Hematopoietic multipotent progenitor cell (in vitro differentiated cells): ENCODE results near the gene MRPL52. TPM values are rescaled to one million over a fixed set of nuclear protein-coding genes. Genes with fewer than 3 reads are reported as not detected.
A peak's percentile ranks its signal among the peaks of the same experiment; 100 is the strongest.
"Not testable (repeated sequence)": the region's sequence is repeated elsewhere in the genome, so short reads cannot be mapped to it uniquely, and the experiment has no call there.

Source experiments
- DNase-seq, 3 donors: peaks; one replicate each; pipeline ENCODE4 v3.0.0-alpha.2; 2011 to 2015; ENCODE audit warnings: low read depth in 2 of 3, low spot score in 2 of 3
- total RNA-seq: library from RNA; depleted of rRNA; stranded (reverse); fragments of >200 nt; gene quantifications from one replicate; pipeline ENCODE4 v1.2.3, GENCODE V29; 2012

MRPL52 gene
- total RNA-seq, 1 donor: 16.2 TPM

DNA sequence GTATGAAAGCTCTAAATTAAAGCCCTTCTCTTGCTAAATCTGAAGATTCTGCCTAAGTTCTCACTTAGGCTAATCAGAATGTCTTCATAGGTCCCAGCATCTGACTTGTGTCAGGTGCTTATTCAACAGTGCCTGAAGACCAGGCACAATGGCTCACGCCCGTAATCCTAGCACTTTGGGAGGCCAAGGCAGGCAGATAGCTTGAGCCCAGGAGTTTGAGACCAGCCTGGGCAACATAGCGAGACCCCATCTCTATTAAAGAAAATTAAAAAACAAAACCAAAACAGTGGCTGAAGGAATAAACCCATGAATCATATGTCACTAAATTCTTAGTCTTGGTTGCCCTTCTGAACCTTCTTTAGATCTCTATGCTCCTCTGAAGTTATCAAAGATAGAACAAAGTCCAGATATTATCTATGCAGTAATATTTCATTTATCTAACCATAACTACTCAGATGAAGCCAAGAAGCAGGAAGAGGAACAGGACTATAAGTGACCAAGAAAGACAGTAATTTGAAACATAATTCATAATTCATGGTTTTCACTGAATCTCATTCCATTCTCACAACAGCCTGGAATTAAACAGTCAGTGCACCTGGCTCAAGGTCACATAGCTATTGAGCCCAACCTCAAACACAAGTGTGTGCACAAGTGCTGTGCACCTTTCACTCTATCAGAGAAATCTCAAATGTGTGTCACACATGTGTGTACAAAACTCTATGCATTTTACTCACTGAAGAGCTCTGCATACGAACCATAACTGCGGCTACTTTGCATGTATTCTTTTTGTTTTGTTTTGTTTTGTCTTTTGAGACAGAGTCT, 21.1 kb upstream of the MRPL52 start:
- DNase-seq: no peak

DNA sequence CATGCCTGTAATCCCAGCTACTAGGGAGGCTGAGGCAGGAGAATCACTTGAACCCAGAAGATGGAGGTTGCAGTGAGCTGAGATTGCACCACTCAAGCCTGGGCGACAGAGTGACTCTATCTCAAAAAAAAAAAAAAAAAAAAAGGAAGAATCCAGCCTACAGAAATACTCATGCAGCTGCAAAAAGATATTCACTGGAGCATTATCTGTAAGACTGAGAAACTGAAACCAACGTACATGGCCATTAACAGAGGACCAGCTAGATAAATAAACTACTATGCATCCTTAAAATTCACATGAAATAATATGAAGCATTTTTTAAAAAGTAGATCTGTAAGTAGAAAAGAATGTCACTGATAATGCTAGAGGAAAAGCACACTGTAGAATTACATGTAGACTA, 18.0 kb upstream of the MRPL52 start:
- DNase-seq: no peak

DNA sequence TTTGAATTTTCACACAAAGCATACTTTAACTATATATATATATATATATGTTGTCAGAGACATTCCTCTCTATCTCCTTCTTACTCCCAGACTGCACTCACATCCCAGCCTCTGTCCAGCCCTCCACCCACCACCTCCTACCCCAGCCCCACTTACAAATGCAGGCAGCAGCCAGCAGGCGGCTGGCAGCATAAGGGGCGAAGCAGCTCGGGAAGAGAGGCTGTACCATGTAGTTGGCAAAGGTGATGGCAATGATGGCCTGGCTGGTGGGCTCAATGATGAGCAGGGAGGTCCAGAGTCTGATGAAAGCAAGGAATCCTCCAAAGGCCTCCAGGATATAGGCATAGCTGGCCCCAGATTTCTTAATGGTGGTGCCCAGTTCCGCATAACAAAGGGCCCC, 16.9 kb upstream of the MRPL52 start:
- no peak for DNase-seq

DNA sequence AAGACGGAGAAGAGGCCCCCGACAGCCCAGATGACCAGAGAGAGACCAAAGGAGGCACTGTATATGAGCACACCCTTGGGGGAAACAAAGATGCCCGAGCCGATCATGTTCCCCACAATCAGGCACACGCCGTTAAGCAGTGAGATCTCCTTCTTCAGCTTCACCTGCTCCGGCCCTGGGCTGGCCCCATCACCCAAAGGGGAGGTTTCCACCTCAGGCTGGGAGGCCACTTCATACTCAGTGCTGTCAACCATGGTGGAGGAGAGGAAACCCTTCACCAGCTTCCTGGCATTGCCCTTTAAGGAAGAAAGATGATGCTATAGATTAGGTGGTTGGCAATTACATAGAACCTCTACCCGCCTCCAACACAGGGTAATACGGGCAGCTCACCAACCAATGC, 16.5 kb upstream of the MRPL52 start:
- DNase-seq: no peak

DNA sequence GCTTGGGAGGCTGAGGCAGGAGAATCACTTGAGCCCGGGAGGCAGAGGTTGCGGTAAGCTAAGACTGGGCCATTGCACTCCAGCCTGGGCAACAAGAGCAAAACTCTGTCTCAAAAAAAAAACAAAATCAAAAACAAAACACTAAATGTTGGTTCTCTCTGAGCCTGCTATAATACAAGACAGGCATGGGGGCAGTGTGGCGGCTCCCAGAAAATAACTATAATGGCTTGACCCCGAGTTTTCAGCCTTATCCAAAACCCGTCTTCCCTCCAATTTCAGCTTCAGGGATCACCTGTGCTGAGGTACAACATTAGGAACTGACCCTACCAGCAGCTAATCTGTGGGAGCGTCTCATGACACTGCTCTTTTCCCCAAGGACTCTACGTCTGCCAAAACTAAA, 15.3 kb upstream of the MRPL52 start:
- DNase-seq: no peak

DNA sequence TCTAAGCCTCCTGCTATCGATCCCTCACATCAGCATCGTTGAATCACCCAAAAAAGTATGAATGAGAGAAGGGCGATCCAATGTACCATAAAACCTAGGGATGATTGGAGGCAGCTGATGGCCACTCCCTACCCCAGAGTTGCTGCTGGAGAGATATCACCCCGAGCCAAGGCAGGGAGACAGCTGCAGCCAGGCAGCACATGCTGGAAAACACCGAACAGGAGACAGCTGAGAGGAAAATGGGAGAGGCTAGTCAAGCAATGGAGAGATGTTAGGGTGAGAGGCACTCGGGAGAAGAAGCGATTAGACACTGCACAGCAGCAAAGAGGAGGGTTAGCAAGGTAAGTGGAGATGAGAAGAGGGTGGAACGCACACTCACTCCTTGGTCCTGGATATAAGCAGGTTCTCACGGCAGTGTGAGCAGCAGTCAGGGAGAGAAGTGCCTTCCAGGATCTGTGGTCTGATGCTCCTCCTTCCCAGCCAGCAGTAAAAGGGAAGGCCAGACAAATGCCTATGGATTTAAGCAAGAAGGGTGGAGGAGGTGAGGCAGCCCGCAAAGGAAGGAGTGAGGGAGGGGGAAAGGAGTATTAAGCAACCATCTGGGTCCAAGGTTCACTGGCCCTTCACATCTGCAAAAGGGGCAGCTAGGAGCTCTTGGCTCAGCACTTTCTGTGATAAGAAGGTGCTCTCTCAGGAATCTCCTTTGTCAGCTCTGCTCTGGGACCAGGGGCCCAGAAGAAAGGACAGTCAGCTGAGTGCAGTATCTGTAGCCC, 14.6 kb upstream of the MRPL52 start, which contains the start of gene SLC7A7:
SLC7A7 (minus strand) TSS at position 495 of the 773 bp plus-strand sequence. CDS start 2,037 bp downstream, outside the sequence.
- no peak for DNase-seq

DNA sequence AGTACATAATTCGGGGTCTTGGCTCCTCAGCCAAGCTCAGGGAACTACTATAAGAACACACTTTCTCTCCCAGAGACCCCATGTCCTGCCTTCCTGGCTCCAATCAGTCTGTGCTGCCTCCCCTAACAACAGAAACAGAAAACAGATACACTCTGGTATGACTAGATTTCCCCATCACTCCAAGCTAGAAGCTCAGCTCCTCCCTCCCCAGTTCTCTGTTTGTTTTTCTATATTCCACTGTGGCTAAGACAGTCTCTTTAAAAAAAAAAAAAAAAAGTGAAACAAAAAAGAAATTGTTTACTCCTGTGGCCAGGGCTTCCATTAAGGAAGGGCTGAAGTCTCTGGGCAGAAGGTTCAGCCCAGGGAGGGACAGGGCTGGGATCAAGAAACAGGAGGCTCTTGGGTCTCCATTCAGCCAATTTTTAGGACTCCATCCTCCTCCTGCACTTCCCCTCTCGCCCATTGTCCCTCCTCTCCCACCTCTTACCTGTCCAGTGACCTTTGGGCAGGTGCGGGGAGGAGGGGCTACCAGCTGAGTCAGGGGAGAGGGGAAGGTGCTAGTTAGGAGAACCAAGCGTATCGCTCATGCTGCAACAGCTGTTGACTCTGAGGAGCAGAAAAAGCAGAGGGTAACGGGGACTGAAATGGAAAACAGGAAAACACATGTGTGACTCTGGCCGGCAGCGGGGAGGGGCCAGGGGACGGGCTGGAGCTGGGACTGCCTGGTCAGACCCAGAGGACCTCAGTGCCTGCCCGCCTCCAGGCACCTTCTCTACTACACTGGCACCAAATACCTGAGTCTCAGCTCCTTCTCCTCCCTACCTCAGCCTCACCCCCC, 10.3 kb upstream of the MRPL52 start:
- peak in 1 of 3 donors; percentile 49 for DNase-seq

DNA sequence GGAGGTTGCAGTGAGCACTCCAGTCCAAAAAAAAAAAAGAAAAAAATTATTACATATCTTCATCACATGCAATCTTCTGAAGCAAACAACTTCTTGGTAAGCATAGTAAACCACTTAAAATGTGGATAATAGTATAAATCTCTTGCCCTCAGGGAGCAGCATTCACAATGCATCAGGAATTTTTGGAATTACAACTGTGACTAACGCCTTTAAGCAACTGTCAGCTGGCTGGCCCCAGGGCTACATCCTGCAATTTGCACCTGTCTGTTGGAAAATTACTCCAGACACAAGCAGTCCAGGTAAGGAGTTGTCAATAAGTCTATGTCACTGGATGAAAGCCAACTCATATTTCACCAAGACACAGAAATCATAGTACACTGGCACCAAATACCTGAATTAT, 9.0 kb upstream of the MRPL52 start:
- no peak for DNase-seq

DNA sequence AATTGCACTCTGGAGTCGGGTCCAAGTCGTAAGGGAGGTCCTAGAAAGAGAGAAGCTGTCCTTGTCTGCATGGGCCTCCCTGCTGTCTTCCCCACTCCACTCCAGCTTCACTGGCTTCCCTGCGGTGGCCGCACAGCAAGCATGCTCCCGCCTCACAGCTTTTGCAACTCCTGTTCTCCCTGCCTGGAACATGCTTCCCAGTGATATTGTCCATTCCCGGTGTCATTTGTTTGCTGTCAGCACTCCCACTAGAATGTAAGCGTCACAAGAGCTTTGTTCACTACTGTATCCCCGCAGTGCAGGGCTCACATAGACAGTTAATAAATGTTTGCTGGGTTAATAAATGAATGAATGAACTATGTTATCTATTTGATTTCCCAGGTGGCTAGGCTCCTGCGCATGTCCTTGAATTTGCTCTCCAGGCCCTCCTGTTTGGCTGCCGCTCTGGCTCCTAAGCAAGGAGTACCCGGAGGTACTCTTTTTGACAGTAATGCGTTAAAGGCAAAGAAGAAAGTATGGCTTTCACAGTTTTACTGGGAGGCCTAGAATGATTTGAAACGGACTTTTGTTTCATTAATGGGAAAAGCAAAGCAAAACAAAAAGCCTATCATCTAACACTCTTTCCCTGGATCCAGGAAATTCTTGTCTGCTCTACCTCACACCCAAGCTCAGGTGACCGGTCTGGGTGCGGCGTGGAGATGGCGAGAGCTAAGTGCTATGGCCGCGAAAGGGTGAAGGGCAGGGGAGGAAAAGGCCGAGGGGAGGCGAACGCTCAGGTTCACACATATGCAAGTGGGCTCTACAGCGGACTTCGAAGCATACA, 8.3 kb upstream of the MRPL52 start:
- DNase-seq: no peak

DNA sequence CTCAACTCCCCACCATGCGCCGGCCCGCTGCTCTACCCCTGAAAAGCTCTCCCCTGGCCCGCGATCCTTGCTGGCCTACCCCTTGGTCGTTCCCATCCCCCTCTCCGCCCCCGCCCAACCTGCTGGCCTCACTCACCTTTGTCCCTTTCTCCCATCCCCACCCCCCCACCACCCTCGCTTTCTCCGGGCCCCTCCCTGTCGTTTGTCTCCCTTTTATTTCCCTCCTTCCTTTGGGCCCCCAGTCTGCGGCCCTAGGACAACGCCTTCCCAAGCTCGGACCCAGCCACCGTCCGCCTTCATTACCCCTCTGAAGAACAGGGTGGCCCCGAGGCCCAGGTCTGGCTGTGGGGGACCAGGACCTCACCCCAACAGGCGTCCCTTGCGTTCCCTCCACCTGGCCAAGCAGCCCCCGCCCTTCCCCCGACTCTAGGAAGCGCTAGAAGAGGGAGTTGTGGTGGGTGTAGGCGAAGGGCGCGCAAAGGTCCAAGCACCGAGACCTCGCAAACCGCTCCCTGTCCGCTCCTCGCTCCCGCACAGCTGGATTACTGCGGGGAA, 7.6 kb upstream of the MRPL52 start:
- no peak for DNase-seq

DNA sequence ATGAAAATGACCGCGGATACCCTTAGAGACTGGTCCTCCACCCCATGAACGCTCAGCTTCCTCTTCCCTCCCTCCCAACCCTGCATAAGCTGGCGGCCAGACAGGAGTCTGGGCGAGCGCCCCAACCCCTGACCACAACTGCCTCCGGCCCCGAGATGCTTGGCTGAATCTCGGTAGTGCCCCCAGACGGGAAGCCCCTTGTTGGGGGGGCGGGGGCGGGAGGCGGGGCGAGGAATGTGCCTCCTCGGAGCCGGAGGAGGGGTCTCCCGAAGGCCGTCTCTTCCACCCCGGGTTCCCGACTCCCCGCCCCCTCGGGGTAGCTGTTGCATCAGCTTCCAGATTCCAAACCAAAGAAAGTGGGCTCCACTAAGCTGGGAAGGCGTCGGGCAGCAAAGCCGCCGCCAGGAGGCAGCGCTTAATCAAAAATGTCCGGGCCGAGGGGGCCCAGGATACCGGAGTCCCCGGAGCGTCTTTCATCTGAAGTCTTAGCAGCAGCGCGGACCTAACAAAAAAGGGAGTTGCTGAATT, 7.1 kb upstream of the MRPL52 start:
- DNase-seq: peak; percentile 49 to 74 (median 67)

DNA sequence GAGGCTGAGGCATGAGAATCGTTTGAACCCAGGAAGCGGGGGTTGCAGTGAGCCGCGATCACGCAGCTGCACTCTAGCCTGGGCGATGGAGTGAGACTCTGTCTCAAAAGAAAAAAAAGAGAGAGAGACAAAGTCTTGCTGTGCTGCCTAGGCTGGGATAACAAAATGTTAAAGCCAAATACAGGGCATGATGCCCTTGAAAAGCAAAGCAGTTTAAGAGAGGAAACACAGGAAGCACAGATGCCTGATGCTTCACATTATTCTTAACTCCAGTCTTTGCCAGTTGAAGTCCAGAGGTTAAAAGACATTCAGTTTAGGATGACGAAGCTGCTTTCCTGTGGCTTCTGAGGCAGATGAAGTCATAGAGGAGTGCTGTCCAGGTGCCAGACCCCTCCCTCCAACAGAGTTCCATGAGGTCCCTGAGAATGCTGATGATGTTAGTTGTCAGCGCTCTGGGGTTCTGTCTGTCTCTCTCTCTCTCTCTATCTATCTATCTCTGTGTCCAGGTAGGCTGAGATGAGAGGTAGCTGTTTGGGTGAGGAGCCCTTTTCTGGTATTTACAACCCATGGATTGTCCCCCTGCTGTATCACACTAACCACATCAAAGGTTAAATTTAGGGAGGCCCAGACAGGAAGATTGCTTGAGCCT, 4.9 kb upstream of the MRPL52 start:
- peak in 2 of 3 donors; percentile 82 to 90 for DNase-seq

DNA sequence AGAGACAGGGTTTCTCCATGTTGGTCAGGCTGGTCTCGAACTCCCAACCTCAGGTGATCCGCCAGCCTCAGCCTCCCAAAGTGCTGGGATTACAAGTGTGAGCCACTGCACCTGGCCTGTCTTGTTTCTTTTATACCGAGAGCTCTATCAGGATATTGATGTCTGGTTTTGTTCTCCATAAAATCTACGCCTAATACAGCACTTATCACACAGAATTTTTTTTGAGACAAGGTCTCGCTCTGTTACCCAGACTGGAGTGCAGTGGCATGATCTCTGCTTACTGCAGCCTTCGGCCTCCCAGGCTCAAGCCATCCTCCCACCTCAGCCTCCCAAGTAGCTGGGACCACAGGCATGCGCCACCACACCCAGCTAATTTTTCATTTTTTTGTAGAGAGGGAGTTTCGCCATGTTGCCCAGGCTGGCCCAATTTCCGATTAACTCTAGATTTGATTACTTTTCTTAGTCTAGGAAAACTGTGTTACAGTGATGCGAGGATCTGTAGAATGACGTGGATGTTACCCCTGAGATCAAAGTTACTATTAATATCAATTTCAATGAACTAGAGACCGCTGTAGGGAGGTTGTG, 519 bp upstream of the MRPL52 start:
- DNase-seq: not testable (repeated sequence)

DNA sequence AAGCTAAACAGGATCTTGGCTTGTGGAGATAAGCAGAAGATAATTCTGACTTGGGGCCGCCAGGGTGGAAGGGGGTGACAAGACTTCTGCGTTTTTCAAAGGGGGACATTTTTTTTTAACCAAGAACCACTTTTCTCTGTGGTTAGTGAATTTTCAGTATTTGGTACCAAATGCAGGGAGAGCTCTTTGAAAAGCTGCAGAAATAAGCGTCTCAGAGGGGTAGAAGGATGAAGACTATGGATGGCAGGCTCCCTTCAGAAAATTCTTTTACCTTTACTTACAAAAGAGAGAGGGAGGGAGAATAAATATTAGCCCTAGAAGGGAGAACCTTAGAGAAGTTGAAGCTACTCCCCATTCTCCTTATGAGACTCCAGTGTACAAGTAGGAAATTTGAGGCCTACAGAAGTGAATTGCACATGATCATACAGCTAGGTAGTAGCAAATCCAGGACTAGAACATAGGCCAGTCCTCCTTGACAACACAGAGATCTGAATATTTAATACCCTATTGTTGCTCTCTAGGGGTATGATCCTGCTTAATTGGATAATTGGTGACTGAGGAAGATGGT, 840 bp downstream of the MRPL52 start:
- DNase-seq: peak in 1 of 3 donors; percentile 56

DNA sequence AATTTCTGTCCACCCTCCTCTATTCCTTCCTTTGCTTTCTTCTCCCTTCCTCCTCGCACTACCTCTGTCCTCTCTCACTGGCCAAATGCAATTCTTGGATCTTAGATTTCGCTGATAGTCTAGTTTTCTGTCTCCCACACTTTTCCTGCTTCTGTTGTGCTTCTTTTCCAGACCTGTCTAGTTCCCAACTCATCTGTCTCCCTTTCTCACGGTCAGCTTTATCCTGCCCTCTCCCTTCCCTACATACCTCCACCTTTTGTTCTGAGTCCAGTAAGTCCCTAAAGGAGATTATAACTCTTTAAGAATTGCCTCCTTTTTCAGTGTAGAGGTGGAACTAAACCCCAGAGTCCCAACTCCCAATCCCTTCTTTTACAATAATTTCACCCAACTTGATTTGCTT, 5.8 kb downstream of the MRPL52 start:
- no peak for DNase-seq

DNA sequence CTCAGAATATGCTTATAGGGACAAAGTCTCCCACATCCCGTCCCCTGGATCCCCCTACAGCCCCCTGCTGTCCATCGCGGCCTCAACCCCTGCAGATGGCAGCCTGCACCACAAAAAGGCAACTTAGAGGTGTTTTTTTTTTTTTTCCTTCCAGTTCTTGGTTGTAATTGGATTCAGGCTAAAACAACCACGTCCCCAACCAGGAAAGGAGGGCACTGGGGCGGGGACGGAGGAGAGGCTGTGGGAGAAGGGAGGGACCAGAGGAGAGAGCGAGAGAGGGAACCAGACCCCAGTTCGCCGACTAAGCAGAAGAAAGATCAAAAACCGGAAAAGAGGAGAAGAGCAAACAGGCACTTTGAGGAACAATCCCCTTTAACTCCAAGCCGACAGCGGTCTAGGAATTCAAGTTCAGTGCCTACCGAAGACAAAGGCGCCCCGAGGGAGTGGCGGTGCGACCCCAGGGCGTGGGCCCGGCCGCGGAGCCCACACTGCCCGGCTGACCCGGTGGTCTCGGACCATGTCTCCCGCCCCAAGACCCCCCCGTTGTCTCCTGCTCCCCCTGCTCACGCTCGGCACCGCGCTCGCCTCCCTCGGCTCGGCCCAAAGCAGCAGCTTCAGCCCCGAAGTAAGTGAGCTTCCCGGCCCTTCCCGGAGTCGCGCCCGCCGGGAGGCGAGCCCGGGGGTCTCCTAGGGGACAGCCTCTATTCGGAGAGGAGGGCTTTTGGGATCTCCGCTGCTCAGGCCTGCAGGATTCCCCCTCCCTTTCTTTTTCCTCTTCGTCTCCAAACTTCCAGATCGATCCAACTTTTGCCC, 6.8 kb downstream of the MRPL52 start, which contains the start of gene MMP14:
MMP14 (plus strand) TSS at position 285 of the 813 bp plus-strand sequence; CDS start at position 518, 233 bp downstream.
- DNase-seq: no peak

DNA sequence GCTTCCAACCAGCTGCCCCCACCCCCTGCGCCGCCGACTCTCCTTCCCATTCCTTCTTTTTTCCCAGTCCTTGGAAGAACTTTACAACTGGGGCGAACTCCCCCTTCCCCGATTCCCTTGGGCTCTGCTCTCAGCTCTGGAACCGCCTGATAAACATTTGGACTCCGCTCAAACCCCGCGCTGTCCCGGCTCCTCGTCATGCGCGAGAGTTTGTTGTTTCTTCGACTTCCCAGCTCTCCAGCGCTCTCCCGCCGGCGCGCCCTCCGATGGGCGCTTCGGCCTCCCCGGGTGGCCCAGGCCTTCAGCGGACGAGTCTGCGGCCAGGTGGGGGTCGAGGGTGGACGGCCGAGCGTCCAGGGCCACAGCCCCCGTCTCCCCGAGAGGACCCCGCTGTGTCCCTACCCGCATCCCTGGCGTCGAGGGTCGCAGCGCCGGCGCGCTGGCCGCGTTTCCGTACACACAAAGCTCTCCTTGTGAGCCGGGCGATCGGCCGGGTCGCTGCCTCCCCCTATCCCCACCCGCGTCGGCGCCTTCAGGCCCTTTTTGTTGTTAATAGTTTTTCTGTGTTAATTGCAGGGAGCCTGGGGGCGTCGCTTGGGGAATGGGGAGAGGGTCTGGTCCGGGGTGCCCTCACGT, 7.5 kb downstream of the MRPL52 start:
- no peak for DNase-seq
